Embryonic facial prominence (tissue), 1 donor: ENCODE measurements around the gene CCNE1.
"Not testable (repeated sequence)": the region's sequence is repeated elsewhere in the genome, so short reads cannot be mapped to it uniquely, and the experiment has no call there.

Experiments used
- DNase-seq: peaks from one replicate; pipeline ENCODE4 v3.0.0-alpha.2; 2016; ENCODE audit errors: extremely low spot score

Gene CCNE1

DNA sequence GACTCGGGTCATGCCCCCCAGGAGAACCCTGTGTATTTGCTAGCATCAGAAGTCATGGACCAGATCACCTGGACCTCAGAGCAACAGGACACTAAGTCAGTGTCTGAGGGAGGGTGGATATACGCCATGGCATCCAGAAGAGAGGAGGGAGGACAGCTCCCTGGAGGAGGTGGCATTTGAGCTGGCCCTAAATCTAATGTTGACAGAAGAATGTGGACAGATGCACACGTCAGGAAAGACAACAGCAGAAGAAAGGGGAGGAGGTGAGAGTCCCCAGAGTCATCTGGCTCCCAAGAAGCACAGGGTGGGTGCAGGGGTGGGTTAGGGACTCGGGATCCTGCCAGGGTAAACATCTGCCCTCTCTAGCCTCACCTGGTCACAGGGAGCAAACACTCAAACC is 24.5 kb upstream of the CCNE1 start:
- DNase-seq = no peak

GRCh38 chr19:29789007-29789406 is 22.8 kb upstream of the CCNE1 start:
- no peak for DNase-seq

DNA sequence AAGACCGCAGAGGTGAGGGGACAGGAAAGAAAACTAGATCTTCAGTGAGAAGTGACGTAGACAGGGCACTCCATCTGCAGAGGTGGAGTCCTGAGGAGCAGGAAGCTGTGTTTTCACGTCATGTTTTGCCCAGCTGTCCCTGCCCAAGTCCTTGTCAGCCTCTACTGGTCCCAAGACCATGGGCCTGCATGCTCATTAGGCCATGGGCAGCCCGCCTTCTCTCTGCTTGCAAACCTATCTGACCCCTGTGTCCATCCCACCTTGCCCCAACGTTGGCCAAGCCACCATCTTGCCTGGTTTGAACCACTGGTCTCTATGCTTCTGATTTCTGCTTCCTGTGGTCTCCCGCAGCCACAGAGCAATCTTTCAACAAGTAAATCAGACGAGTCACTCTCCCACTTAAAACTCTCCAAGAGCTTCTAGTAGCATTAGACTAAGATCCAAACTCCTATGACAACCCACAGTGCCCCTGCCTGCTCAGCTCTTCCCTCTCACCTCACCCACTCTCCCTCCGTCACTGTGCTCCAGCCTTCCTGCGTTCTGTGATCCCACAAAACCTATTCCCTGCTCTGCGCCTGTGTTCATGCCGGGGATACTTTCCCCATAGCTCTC is 18.6 kb upstream of the CCNE1 start:
- DNase-seq = no peak

DNA sequence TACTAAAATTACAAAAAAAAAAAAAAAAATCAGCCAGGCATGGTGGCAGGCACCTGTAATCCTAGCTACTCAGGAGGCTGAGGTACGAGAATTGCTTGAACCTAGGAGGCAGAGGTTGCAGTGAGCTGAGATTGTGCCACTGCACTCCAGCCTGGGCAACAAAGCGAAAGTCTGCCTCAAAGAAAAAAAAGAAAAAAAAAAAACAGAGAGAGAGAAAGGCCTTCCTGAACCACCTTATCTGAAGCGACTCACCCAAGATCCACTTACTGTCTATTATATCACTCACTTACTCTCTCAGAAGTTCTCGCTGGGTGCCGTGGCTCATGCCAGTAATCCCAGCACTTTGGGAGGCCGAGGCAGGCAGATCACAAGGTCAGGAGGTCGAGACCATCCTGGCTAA is 17.3 kb upstream of the CCNE1 start:
- DNase-seq = not testable (repeated sequence)

DNA sequence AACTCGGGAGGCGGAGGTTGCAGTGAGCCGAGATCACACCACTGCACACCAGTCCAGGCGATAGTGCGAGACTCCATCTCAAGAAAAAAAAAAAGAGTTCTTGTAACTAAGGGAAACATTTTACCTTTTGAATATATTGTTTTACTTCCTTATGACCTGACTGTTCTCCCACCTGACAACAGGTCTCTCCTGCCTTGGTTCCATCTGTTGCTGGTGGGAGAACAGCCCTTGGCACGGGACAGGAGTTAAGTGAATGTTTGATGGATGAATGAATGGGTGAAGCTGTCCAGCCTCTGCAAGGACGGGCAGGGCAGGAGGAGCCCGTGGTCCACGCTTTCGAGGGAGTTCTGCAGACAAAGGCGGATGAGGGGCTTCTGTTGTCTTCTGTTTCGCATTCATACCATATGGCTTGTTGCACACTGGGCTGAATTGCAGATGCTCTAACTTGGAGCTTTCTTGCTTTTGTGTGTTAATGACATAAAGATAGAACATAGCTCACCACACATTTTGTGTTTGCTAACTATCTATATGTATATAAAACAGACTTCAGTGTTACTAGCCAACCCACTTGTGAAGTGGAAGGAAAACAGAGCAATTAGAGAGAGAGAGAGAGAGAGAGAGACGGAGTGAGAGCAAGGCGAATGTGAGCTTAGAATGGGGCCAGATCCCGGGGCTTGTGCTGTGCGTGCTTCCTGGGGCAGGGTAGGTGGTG is 16.2 kb upstream of the CCNE1 start:
- no peak for DNase-seq

DNA sequence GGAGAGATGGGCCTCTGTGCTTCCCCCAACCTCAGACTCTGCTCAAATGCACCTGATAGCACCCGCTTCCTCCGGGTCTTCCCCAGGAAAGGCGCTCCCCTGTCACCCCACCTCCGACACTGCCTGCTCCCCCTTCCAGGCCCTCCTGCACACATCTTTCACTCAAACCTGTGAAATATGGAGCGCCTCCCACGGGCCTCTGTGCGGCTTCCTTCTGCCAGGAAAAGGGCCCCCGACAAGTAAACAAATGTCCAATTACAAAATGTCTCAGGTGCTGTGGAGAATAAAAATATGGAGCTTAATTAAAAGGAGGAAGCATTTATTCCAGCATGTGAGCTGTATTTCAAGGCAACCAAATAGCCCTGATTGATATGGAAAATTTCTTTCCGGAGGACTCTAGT is 15.6 kb upstream of the CCNE1 start:
- DNase-seq = no peak

DNA sequence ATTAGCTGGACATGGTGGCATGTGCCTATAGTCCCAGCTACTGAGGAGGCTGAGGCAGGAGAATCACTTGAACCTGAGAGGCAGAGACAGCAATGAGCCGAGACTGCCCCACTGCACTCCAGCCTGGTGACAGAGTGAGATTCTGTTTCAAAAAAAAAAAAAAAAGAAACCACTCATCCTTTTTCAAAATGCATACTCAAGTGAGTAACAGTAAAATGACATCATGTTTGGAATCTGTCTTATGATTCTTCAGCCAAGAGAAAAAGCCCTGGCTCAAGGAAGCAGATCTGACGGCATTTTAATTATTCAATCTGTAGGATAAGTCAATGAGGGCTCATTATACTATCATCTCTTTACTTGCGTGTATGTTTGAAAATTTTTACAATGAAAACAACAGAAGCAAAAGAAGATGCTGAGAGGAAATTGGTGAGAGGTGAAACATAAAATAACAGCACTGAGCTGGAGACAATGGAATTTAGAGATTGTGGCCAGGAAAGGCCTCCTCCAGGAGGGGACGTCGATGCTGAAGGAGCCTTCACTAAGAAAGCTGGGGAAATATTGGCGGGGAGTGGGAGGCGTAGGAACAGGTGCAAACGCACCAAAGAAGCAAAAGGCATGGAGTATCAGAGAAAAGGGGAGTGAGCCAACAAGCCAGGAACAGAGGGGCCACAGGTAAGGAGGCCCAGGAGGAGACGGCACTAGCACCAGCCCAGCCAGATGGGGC is 12.9 kb upstream of the CCNE1 start:
- DNase-seq = no peak

DNA sequence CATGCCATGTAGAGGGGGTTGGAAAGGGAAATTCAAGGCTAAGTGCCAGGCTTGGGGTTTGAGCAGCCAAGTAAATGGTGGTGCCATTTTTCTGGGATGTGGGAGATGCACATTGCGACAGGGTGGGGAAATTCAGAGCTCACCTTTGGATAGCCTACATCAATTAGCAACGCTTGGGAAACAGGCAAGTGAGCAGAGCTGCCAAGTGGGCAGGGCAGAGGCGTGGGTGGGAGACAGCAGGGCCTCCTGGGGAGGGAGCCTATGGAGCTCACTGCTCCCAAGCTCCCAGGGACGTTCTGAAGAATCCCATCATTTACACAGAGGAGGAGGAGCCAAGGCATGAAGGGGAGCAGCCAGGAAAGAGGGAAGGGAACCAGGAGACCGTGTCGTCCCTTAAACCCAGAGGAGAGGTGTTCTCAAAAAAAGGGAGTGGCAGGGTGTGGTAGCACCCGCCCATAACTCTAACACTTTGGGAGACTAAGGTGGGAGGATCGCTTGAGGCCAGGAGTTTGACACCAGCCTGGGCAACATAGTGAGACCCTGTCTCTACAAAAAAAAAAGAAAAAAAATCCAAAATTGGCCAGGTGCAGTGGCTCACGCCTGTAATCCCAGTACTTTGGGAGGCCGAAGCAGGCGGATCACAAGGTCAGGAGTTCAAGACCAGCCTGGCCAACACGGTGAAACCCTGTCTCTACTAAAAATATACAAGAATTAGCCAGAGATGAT is 11.5 kb upstream of the CCNE1 start:
- no peak for DNase-seq

DNA sequence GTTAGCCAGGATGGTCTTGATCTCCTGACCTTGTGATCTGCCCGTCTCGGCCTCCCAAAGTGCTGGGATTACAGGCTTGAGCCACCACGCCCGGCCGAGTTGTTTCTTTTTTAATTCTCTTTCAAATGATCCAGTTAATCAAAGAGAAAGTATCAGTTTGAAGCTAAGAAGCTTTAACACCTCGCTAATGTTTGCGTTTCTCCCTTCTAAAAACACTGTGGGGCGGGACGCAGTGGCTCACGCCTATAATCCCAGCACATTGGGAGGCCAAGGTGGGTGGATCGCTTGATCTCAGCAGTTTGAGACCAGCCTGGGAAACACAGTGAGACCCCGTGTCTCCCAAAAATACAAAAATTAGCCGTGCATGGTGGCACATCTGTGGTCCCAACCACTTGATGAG is 7.8 kb upstream of the CCNE1 start:
- not testable (repeated sequence) for DNase-seq

GRCh38 chr19:29804493-29804892 is 7.3 kb upstream of the CCNE1 start:
- no peak for DNase-seq

DNA sequence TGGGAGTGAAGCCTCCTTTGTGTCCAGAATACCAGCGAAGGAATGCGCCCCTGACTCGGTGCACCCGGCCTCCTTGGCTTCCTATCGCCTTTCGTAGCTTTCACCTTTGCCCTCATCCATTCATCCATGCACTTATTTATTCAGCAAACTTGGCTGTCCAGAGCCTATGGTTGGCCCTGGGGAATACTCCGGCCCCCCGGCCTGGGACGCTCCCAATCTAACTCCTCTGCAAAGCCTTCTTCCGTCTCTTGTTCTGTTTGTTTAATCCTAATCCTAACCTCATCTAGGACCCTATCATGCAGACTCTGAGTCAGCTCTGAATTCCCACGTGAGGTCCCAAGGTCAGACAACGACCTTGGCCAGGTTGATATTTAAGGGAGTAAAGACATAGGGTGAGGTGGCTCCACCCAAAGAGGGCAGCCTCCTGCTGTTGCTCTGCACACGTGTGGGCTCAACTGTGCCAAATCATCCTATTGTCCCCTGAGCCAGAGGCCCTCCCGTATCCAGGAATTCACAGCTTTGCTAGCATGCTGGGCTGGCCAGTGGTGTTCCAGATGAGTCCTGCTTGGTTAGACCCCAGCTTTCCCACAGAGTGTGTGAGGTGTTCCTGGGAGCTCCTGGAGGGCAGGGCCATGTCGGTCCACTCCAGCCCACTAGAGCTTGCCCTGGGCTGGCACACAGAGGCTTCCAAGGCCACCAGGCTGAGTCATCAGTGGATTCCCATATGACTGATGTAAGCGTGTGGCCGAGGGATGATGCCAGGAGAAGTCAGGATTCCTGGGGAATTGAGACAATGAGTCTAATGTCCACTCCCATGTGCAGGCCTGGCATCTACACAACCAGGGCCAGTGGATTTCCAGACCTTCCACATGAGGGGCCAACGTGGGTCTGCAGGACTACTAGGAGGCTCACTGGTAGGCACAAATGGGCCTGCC is 6.5 kb upstream of the CCNE1 start:
- DNase-seq = no peak

DNA sequence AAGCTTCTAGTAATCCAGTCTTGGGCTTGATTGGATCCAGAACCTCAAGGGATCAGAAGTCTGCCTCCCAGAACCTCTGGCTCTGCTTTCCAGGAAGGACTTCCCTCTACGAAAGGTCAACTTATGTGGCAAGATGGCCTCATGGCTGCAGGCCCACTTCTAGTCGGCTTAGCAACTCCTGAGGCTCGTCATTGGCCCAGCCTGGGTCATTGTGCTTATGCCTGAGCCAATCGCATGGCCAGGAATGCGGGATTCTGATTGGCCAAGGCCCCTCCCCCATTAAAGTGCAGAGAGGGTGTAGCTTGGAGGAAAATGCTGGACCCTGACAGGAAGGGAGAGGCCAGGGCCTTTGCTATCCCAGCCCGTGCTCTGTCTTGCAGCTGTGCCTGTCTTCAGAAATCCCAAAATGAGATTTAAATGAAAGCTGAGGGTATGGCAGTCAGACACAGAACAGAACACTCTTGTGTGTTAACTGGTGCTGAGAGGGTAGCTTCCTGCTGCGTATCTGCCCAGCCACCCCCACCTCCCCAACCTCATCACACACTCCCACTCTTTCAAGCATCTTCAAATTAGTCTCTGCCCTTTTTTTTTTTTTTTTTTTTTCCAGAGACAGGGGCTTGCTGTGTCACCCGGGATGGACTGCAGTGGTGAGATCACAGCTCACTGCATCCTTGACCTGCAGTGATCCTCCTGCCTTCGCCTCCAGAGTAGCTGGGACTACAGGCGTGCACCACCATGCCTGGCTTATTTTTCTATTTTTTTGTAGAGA is 5.5 kb upstream of the CCNE1 start:
- no peak for DNase-seq

DNA sequence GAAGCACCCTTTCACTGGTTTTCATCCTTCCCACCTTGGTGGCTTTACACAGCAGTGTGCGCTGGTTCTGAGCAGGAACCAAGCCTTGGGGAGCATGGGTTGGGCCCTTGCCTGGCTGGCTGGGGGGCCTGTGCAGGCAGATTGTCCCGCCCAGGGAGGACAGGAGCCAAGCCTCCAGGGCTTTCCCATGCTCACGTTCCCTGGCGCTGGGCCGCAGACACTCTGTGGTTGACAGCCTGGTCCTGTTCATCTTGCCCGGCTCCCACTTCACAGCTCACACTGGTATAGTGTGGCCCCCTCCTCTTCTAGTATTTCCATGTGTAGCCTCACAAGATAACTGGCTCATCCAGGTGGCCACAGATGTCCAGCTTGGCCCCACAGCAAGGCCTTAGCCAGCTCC is 4.6 kb upstream of the CCNE1 start:
- DNase-seq = no peak

GRCh38 chr19:29807870-29808405 is 3.9 kb upstream of the CCNE1 start:
- no peak for DNase-seq

- no peak for DNase-seq
These were observed 1.8 kb upstream of the CCNE1 start for GRCh38 chr19:29809795-29810503.

GRCh38 chr19:29810504-29810871 is 1.3 kb upstream of the CCNE1 start:
- DNase-seq = no peak

- no peak for DNase-seq
These were observed 489 bp downstream of the CCNE1 start for GRCh38 chr19:29812080-29812880.

- no peak for DNase-seq
These were observed 1.1 kb downstream of the CCNE1 start for GRCh38 chr19:29812881-29813275.

DNA sequence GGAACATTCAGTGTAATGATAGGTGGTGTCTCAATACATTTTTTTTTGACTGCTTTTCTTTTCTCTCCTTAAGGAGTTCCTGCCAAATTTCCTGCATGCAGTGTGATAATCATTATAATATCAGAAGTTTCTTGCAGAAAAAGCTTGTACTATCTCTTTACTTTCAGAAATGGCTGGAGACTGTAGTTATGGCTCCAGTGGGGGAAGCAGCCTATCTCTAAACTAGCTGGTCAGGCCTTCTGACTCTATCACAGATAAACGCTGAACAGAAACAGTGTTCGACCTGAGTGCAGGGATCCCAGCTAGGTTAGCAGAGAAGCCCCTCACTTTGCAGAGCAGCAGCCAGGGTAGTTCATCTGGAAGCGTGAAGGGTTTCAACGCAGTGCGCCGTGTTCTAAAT is 1.9 kb downstream of the CCNE1 start:
- no peak for DNase-seq
